HCT116 (cell line): ENCODE data around the gene CLEC14A. TPM values are rescaled to one million over a fixed set of nuclear protein-coding genes. Genes with fewer than 3 reads are reported as not detected.

Source experiments
- ATAC-seq: fragments of 200-7000 bp; cut with Tn5 transposase; 2 replicates; pipeline ENCODE4 v1.9.1; 2020; ENCODE audit warnings: mild to moderate bottlenecking, moderate library complexity
- BruUV-seq: library from RNA; stranded (reverse); fragments of 400-500 nt; replicated peaks from 2 replicates; lab custom pipeline; 2021; lab: Mats Ljungman, UMichigan
- CTCF ChIA-PET: fragments of 300-600 bp; sonication (Branson Sonifier 250); formaldehyde crosslinking; loops from one replicate; lab custom pipeline; 2021; ENCODE audit warnings: antibody characterized with exemption; lab: Charles Lee
- POLR2A ChIA-PET: fragments of 300-600, 350-600 bp; sonication (Branson Sonifier 250); formaldehyde crosslinking; loops from one replicate; lab custom pipeline; 2021; ENCODE audit warnings: antibody characterized with exemption; lab: Charles Lee
- RAD21 ChIA-PET, 2 experiments: fragments of 300-600 bp; sonication (Branson Sonifier 250); formaldehyde crosslinking; loops; one replicate each; lab custom pipeline; 2023; ENCODE audit warnings: low total read pairs in 2 of 2; ENCODE audit not compliant: uncharacterized antibody in 2 of 2, unreplicated experiment in 2 of 2, low non-redundant PET in 1 of 2; lab: Charles Lee
- DNase-seq: peaks from one replicate; pipeline ENCODE4 v3.0.0-alpha.2; 2010; ENCODE audit warnings: low read depth, low spot score
- H2AFZ ChIP-seq: fragments of 200-600 bp; shearing (Covaris generic), sonication (generic); 2 replicates; pipeline ENCODE4 v1.6.1; 2017; ENCODE audit warnings: low read depth, mixed run types, mixed read lengths, antibody characterized with exemption, low read length; ENCODE audit not compliant: poor library complexity, severe bottlenecking
- H3K27ac ChIP-seq: 2 replicates; pipeline ENCODE4 v1.5.1; 2012; ENCODE audit warnings: low read depth, low read length
- H3K27me3 ChIP-seq: fragments of 200-600 bp; sonication (generic); 2 replicates; pipeline ENCODE4 v1.6.1; 2016; ENCODE audit warnings: mixed run types, low read length, mixed read lengths; ENCODE audit not compliant: insufficient read depth
- H3K36me3 ChIP-seq, 2 experiments: fragments of 200-500 bp in 1 of 2; fragments of 200-600 bp in 1 of 2; sonication (Bioruptor generic) in 1 of 2; sonication (generic) in 1 of 2; 2 replicates each; pipeline versions ENCODE4 v1.5.1 to v1.6.1; 2014 to 2016; ENCODE audit warnings: low read length in 2 of 2, inconsistent platforms in 1 of 2, mixed read lengths in 1 of 2, mixed run types in 1 of 2; ENCODE audit not compliant: insufficient read depth in 2 of 2, control insufficient read depth in 1 of 2
- H3K4me1 ChIP-seq, 2 experiments: fragments of 200-600 bp in 1 of 2; sonication (generic) in 1 of 2; 2 replicates each; pipeline versions ENCODE4 v1.5.1 to v1.6.1; 2012 to 2017; ENCODE audit warnings: low read length in 2 of 2, inconsistent platforms in 1 of 2, mild to moderate bottlenecking in 1 of 2, mixed read lengths in 1 of 2, mixed run types in 1 of 2, moderate library complexity in 1 of 2; ENCODE audit not compliant: insufficient read depth in 2 of 2, control insufficient read depth in 1 of 2
- H3K4me2 ChIP-seq: fragments of 200-600 bp; sonication (generic); 2 replicates; pipeline ENCODE4 v1.6.1; 2017; ENCODE audit warnings: mixed run types, low read length, mixed read lengths
- H3K4me3 ChIP-seq, 2 experiments: fragments of 200-600 bp in 1 of 2; sonication (generic) in 1 of 2; replicated peaks in 1 of 2; 2 replicates each; pipeline ENCODE4 v1.5.1; 2011 to 2016; ENCODE audit warnings: low read length in 2 of 2, control low read depth in 1 of 2, low read depth in 1 of 2, mild to moderate bottlenecking in 1 of 2, mixed read lengths in 1 of 2, mixed run types in 1 of 2
- H3K79me2 ChIP-seq: fragments of 200-600 bp; sonication (generic); 2 replicates; pipeline ENCODE4 v1.6.1; 2017; ENCODE audit warnings: mild to moderate bottlenecking, mixed run types, low read length, moderate library complexity, mixed read lengths; ENCODE audit not compliant: insufficient read depth
- H3K9ac ChIP-seq: fragments of 200-600 bp; sonication (generic); 2 replicates; pipeline ENCODE4 v1.6.1; 2016; ENCODE audit warnings: low read length, mixed read lengths
- H3K9me2 ChIP-seq: fragments of 200-600 bp; sonication (generic), shearing (Covaris generic); 2 replicates; pipeline ENCODE4 v1.6.1; 2017; ENCODE audit warnings: mixed run types, mild to moderate bottlenecking, moderate library complexity; ENCODE audit not compliant: insufficient read depth
- H3K9me3 ChIP-seq, 2 experiments: fragments of 200-500 bp in 1 of 2; fragments of 200-600 bp in 1 of 2; sonication (Bioruptor generic) in 1 of 2; sonication (generic) in 1 of 2; 2 replicates each; pipeline ENCODE4 v1.6.1; 2014 to 2017; ENCODE audit warnings: low read length in 2 of 2, mixed read lengths in 2 of 2, inconsistent platforms in 1 of 2, low read depth in 1 of 2, mild to moderate bottlenecking in 1 of 2, mixed run types in 1 of 2, moderate library complexity in 1 of 2; ENCODE audit not compliant: control insufficient read depth in 1 of 2, insufficient read depth in 1 of 2
- H4K20me1 ChIP-seq: fragments of 200-600 bp; sonication (generic), shearing (Covaris generic); 2 replicates; pipeline ENCODE4 v1.6.1; 2017; ENCODE audit warnings: mixed run types, mild to moderate bottlenecking, moderate library complexity; ENCODE audit not compliant: insufficient read depth
- CBX3 ChIP-seq: IDR thresholded peaks from 2 replicates; pipeline ENCODE4 v1.6.1; 2012; ENCODE audit warnings: low read depth
- CEBPB ChIP-seq: IDR thresholded peaks from 2 replicates; pipeline ENCODE4 v1.6.1; 2012; ENCODE audit warnings: low read depth
- EGR1 ChIP-seq: IDR thresholded peaks from 2 replicates; pipeline ENCODE4 v1.6.1; 2012; ENCODE audit warnings: low read depth
- ELF1 ChIP-seq: IDR thresholded peaks from 2 replicates; pipeline ENCODE4 v1.6.1; 2012; ENCODE audit warnings: low read depth, borderline replicate concordance
- EZH2phosphoT487 ChIP-seq: fragments of 200-600 bp; IDR thresholded peaks from 2 replicates; pipeline ENCODE4 v1.6.1; 2018; ENCODE audit warnings: antibody characterized with exemption, borderline replicate concordance
- FOSL1 ChIP-seq: IDR thresholded peaks from 2 replicates; pipeline ENCODE4 v1.6.1; 2012; ENCODE audit warnings: low read depth
- JUND ChIP-seq: IDR thresholded peaks from 2 replicates; pipeline ENCODE4 v1.6.1; 2012
- POLR2A ChIP-seq: IDR thresholded peaks from 2 replicates; pipeline ENCODE4 v1.7.0; 2011; ENCODE audit warnings: borderline replicate concordance; ENCODE audit not compliant: insufficient read depth, insufficient read length; ENCODE audit errors: extremely low read depth
- RAD21 ChIP-seq: IDR thresholded peaks from 2 replicates; pipeline ENCODE4 v1.6.1; 2012; ENCODE audit warnings: low read depth, mild to moderate bottlenecking
- SIN3A ChIP-seq: IDR thresholded peaks from 2 replicates; pipeline ENCODE4 v1.6.1; 2012; ENCODE audit warnings: low read depth
- SP1 ChIP-seq: IDR thresholded peaks from 2 replicates; pipeline ENCODE4 v1.6.1; 2012; ENCODE audit warnings: low read depth
- SRF ChIP-seq: IDR thresholded peaks from 2 replicates; pipeline ENCODE4 v1.6.1; 2012; ENCODE audit warnings: low read depth
- TCF7L2 ChIP-seq: IDR thresholded peaks from 2 replicates; pipeline ENCODE4 v1.7.0; 2011; ENCODE audit warnings: borderline replicate concordance, inconsistent platforms; ENCODE audit not compliant: insufficient read depth, insufficient read length; ENCODE audit errors: extremely low read depth
- YY1 ChIP-seq: IDR thresholded peaks from 2 replicates; pipeline ENCODE4 v1.6.1; 2011; ENCODE audit warnings: low read length, low read depth, moderate library complexity, mild to moderate bottlenecking; ENCODE audit not compliant: insufficient replicate concordance; ENCODE audit errors: extremely low read depth
- ZNF274 ChIP-seq: fragments of 200-500 bp; sonication (Bioruptor generic); IDR thresholded peaks from 2 replicates; pipeline ENCODE4 v1.6.1; 2014; ENCODE audit warnings: mild to moderate bottlenecking, low read depth, low read length, inconsistent platforms
- intact Hi-C: fragments of 100-400 bp; cut with micrococcal nuclease; formaldehyde crosslinking; loops from 2 replicates; pipeline ENCODE4 v1.10.0; 2022
- total RNA-seq: library from RNA; stranded (reverse); gene quantifications from one replicate; pipeline ENCODE4 v1.2.1, GENCODE V29; 2021; ENCODE audit not compliant: unreplicated experiment
- TF ChIP-seq, protein P1 (sequence below): IDR thresholded peaks from 2 replicates; pipeline ENCODE4 v1.6.1; 2012
- TF ChIP-seq, protein P2 (sequence below): IDR thresholded peaks from 2 replicates; pipeline ENCODE4 v1.6.1; 2012
- TF ChIP-seq, protein P3 (sequence below), 3 experiments: fragments of 200-600 bp in 1 of 3; sonication (generic) in 1 of 3; IDR thresholded peaks in 2 of 3; conservative IDR thresholded peaks in 1 of 3; 2 replicates each; pipeline ENCODE4 v1.5.1; 2012 to 2017; ENCODE audit warnings: low read depth in 2 of 3, low read length in 2 of 3, antibody characterized with exemption in 1 of 3, borderline replicate concordance in 1 of 3, control low read depth in 1 of 3, mild to moderate bottlenecking in 1 of 3, mixed read lengths in 1 of 3, mixed run types in 1 of 3, moderate library complexity in 1 of 3; ENCODE audit not compliant: insufficient read depth in 1 of 3

The CLEC14A gene
- total RNA-seq, 1 experiment from 2014 or later, result 0.10 TPM

DNA sequence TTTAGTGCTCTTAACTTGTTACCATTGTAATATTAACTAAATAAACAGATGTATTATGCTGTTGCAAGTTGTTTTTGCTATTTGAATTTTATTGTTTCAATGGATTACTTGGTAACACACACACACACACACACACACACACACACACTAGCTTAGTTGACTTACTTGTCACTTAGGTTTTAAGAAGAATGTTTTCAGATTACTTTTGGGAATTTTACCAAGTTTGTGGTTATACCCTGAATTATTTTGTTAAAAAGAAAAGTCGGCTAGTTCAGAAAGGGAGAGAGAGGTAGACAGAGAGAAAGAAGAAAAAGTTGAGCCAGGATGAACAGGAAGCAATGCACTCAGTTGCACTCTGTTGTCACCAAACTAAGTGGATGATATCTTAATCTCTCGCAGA lies 42.9 kb downstream of the CLEC14A start (continued):
- TF ChIP-seq TCF7L2 (no peak), FOSL1 (no peak), ZNF274 (no peak), POLR2A (no peak), ELF1 (no peak), SRF (no peak)
- TF ChIP-seq, protein P1, sequence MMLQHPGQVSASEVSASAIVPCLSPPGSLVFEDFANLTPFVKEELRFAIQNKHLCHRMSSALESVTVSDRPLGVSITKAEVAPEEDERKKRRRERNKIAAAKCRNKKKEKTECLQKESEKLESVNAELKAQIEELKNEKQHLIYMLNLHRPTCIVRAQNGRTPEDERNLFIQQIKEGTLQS, result no peak

DNA sequence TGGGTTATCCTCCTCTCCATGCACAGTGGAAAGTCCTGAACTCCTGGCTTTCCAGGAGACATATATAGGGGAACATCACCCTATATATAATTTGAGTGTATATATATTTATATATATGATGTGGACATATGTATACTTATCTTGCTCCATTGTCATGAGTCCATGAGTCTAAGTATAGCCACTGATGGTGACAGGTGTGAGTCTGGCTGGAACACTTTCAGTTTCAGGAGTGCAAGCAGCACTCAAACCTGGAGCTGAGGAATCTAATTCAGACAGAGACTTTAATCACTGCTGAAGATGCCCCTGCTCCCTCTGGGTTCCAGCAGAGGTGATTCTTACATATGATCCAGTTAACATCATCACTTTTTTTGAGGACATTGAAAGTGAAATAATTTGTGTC lies 43.8 kb downstream of the CLEC14A start:
- no peak overlapping the region for H3K27ac ChIP-seq
- CTCF ChIA-PET, result no interaction called here
- TF ChIP-seq, protein P2, sequence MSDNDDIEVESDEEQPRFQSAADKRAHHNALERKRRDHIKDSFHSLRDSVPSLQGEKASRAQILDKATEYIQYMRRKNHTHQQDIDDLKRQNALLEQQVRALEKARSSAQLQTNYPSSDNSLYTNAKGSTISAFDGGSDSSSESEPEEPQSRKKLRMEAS, result no peak
- no peak for TF ChIP-seq CBX3
- TF ChIP-seq, protein P1, result no peak
- no peak for TF ChIP-seq YY1
- no peak for TF ChIP-seq SIN3A
- TF ChIP-seq SP1, result no peak
- no peak for TF ChIP-seq JUND
- TF ChIP-seq POLR2A, result no peak
- TF ChIP-seq ELF1, result no peak
- TF ChIP-seq RAD21, result no peak
- no peak for TF ChIP-seq EZH2phosphoT487
- TF ChIP-seq, protein P3, sequence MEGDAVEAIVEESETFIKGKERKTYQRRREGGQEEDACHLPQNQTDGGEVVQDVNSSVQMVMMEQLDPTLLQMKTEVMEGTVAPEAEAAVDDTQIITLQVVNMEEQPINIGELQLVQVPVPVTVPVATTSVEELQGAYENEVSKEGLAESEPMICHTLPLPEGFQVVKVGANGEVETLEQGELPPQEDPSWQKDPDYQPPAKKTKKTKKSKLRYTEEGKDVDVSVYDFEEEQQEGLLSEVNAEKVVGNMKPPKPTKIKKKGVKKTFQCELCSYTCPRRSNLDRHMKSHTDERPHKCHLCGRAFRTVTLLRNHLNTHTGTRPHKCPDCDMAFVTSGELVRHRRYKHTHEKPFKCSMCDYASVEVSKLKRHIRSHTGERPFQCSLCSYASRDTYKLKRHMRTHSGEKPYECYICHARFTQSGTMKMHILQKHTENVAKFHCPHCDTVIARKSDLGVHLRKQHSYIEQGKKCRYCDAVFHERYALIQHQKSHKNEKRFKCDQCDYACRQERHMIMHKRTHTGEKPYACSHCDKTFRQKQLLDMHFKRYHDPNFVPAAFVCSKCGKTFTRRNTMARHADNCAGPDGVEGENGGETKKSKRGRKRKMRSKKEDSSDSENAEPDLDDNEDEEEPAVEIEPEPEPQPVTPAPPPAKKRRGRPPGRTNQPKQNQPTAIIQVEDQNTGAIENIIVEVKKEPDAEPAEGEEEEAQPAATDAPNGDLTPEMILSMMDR (IDR thresholded peaks at IDR 0.05 in 2 of 3, conservative IDR thresholded peaks at IDR 0.05 in 1 of 3; ENCODE audit: borderline replicate concordance in 1 of 3, insufficient read depth in 1 of 3, low read depth in 2 of 3, low read length in 2 of 3), result no peak
- TF ChIP-seq CEBPB, result no peak
- TF ChIP-seq FOSL1, result no peak
- TF ChIP-seq EGR1, result no peak
- no peak for TF ChIP-seq TCF7L2
- TF ChIP-seq, all 23 proteins: peak for 0
- Histone ChIP-seq H3K4me3 (no peak overlapping the region), H3K79me2 (no peaks in the 10 kb centered on the region), H4K20me1 (no peaks in the 10 kb centered on the region), H3K27me3 (no peaks in the 10 kb centered on the region), H3K9ac (no peak overlapping the region), H3K36me3 (no peaks in the 10 kb centered on the region), H3K9me2 (no peaks in the 10 kb centered on the region), H2AFZ (no peak overlapping the region), H3K4me2 (no peak overlapping the region), H3K9me3 (no peaks in the 10 kb centered on the region), H3K4me1 (no peaks in the 10 kb centered on the region)
- ATAC-seq (no peak), DNase-seq (no peak)
- ChIA-PET POLR2A (no interaction called here), RAD21 (no interaction called here)
- intact Hi-C loops, result no loop called here
- BruUV-seq, result no TSS peak
